CD4-positive, alpha-beta T cell (primary cell): Measurements from ENCODE around the gene TSPYL4. TPM values are rescaled to one million over a fixed set of nuclear protein-coding genes. Genes with fewer than 3 reads are reported as not detected.
A peak's percentile ranks its signal among the peaks of the same experiment; 100 is the strongest.

ENCODE experiments used
- ATAC-seq: fragments of 200-7000 bp; cut with Tn5 transposase; one replicate; pipeline ENCODE4 v1.10.0; 2022; ENCODE audit warnings: mild to moderate bottlenecking; ENCODE audit not compliant: poor library complexity
- CTCF ChIA-PET: fragments of 350-600 bp; sonication (Branson Sonifier 250); formaldehyde crosslinking; loops from one replicate; lab custom pipeline; 2021; ENCODE audit warnings: antibody characterized with exemption, inconsistent platforms; lab: Charles Lee
- POLR2A ChIA-PET: fragments of 350-600 bp; sonication (Branson Sonifier 250); formaldehyde crosslinking; loops from one replicate; lab custom pipeline; 2021; ENCODE audit warnings: antibody characterized with exemption, inconsistent platforms; lab: Charles Lee
- DNase-seq, 14 experiments: peaks; one replicate each; pipeline ENCODE4 v3.0.0-alpha.2; 2013 to 2020; ENCODE audit warnings: mixed read lengths in 2 of 14
- H3K27ac ChIP-seq, 2 donors: one replicate each; pipeline versions ENCODE4 v1.5.1 to v1.7.0; 2013; ENCODE audit warnings: low read length in 2 of 2, low read depth in 1 of 2, mild to moderate bottlenecking in 1 of 2
- H3K27me3 ChIP-seq, 2 experiments: 1 replicate in 1 of 2; 2 replicates in 1 of 2; pipeline versions ENCODE4 v1.6.1 to v1.7.0; 2013; ENCODE audit warnings: low read length in 2 of 2, control low read depth in 1 of 2, mild to moderate bottlenecking in 1 of 2, moderate library complexity in 1 of 2; ENCODE audit not compliant: insufficient read depth in 2 of 2, control insufficient read depth in 1 of 2
- H3K36me3 ChIP-seq: one replicate; pipeline ENCODE4 v1.6.1; 2013; ENCODE audit warnings: low read length, control low read depth; ENCODE audit not compliant: insufficient read depth
- H3K4me1 ChIP-seq: one replicate; pipeline ENCODE4 v1.6.1; 2013; ENCODE audit warnings: low read length, control low read depth; ENCODE audit not compliant: insufficient read depth
- H3K4me3 ChIP-seq: one replicate; pipeline ENCODE4 v1.5.1; 2013; ENCODE audit warnings: mild to moderate bottlenecking, low read length, moderate library complexity
- H3K9me3 ChIP-seq, 2 experiments: 1 replicate in 1 of 2; 2 replicates in 1 of 2; pipeline versions ENCODE4 v1.6.1 to v1.7.0; 2013; ENCODE audit warnings: low read length in 2 of 2, mild to moderate bottlenecking in 2 of 2, control low read depth in 1 of 2, moderate library complexity in 1 of 2; ENCODE audit not compliant: control insufficient read depth in 1 of 2, insufficient read depth in 1 of 2
- H3K27ac Mint-ChIP-seq: one replicate; pipeline ENCODE4 v1.8.0; 2020; ENCODE audit warnings: mixed read lengths
- H3K27me3 Mint-ChIP-seq: one replicate; pipeline ENCODE4 v1.8.0; 2021; ENCODE audit warnings: mixed read lengths
- H3K36me3 Mint-ChIP-seq: one replicate; pipeline ENCODE4 v1.8.0; 2021; ENCODE audit warnings: low read depth, mixed read lengths
- H3K4me1 Mint-ChIP-seq: one replicate; pipeline ENCODE4 v1.8.0; 2021; ENCODE audit warnings: low read depth, mixed read lengths
- H3K4me3 Mint-ChIP-seq: one replicate; pipeline ENCODE4 v1.8.0; 2020; ENCODE audit warnings: mild to moderate bottlenecking, mixed read lengths
- H3K9me3 Mint-ChIP-seq: one replicate; pipeline ENCODE4 v1.8.0; 2020; ENCODE audit warnings: mixed read lengths
- intact Hi-C, 2 experiments: fragments of 100-400 bp; cut with DNase I in 1 of 2; cut with micrococcal nuclease in 1 of 2; formaldehyde crosslinking; loops; one replicate each; pipeline versions ENCODE4 v1.15.1 to v1.9.0; 2023 to 2025; cut with DNase I, micrococcal nuclease
- total RNA-seq, 174 experiments: library from RNA in 2 of 174; stranded (reverse) in 2 of 174; gene quantifications; one replicate each; pipeline ENCODE4 v1.2.3 and lab custom pipeline; 2021 to 2026
- TF ChIP-seq, protein P1 (sequence below): fragments of 200-600 bp; IDR thresholded peaks from one replicate; pipeline ENCODE4 v1.8.0; 2022; ENCODE audit warnings: antibody characterized with exemption, mild to moderate bottlenecking

The TSPYL4 gene
- total RNA-seq, 2 experiments from 2014 or later, result 35.9 to 37.7 TPM

DNA sequence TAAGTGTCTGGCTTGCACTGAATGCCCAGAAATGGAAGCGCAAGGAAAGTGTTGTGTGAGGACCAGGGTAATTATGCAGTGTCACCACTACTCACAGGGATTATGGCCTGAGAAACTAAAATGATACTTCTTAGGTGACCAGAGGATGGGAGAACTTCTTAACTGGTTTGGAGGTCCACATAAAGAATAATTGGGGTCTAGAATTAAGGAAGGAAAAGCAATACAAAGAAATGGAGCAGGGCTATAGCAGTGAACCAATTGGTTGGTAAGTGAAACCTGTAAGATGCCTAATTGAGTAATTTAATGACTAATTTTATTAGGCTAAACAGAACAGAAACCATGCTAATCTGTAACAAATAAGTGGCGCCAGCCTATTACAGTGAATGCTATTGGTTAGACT is 5.3 kb downstream of the TSPYL4 start:
- Histone ChIP-seq H3K36me3 (no peaks in the 10 kb centered on the region), H3K27me3 (no peaks in the 10 kb centered on the region), H3K4me3 (no peak overlapping the region), H3K9me3 (no peaks in the 10 kb centered on the region), H3K4me1 (peaks cover 31% of the 10 kb centered on the region), H3K27ac (no peak overlapping the region)
- peaks cover 14% of the 10 kb centered on the region for H3K4me1 Mint-ChIP-seq
- CTCF ChIA-PET, result no interaction called here
- DNase-seq (no peak), ATAC-seq (no peak)
- H3K27ac Mint-ChIP-seq, result peak overlapping the region; percentile 10
- intact Hi-C loops, result no loop called here
- H3K9me3 Mint-ChIP-seq, result no peaks in the 10 kb centered on the region
- POLR2A ChIA-PET, result interaction anchor here (0.6 kb wide), 1 partner anchor 32 kb away, joined by 3 read pairs; no protein-coding TSS in a partner anchor
- H3K4me3 Mint-ChIP-seq, result no peak overlapping the region
- TF ChIP-seq, protein P1, sequence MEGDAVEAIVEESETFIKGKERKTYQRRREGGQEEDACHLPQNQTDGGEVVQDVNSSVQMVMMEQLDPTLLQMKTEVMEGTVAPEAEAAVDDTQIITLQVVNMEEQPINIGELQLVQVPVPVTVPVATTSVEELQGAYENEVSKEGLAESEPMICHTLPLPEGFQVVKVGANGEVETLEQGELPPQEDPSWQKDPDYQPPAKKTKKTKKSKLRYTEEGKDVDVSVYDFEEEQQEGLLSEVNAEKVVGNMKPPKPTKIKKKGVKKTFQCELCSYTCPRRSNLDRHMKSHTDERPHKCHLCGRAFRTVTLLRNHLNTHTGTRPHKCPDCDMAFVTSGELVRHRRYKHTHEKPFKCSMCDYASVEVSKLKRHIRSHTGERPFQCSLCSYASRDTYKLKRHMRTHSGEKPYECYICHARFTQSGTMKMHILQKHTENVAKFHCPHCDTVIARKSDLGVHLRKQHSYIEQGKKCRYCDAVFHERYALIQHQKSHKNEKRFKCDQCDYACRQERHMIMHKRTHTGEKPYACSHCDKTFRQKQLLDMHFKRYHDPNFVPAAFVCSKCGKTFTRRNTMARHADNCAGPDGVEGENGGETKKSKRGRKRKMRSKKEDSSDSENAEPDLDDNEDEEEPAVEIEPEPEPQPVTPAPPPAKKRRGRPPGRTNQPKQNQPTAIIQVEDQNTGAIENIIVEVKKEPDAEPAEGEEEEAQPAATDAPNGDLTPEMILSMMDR, result no peak
- H3K27me3 Mint-ChIP-seq, result no peaks in the 10 kb centered on the region
- peaks cover 10% of the 10 kb centered on the region for H3K36me3 Mint-ChIP-seq

DNA sequence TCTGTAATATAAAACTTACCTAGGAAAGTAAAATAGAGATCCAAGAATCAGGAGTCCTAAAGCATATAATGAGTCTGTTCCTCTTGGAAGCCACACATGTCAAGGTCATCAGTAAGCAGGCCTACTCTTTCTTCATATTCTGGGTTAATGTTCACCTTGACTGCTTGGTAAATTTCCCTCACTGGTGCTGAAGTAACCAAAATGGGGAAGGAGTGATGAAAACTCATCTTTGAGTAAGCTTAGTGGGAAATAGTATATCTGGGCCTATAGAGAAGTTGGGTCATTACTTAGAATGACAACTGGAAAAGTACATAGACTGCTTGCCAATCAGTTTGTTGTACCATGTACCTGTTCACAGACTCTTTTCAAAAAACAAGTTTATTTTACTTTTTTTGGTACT is 6.6 kb downstream of the TSPYL4 start:
- POLR2A ChIA-PET, result no interaction called here
- H3K4me3 ChIP-seq, result no peak overlapping the region
- H3K4me3 Mint-ChIP-seq, result no peak overlapping the region
- H3K27me3 Mint-ChIP-seq, result no peaks in the 10 kb centered on the region
- H3K27me3 ChIP-seq, result no peaks in the 10 kb centered on the region
- peak overlapping the region; percentile 34 for H3K27ac Mint-ChIP-seq
- ATAC-seq (no peak), DNase-seq (no peak)
- no peaks in the 10 kb centered on the region for H3K9me3 Mint-ChIP-seq
- TF ChIP-seq, protein P1, result no peak
- H3K27ac ChIP-seq, result no peak overlapping the region
- CTCF ChIA-PET, result interaction anchor here (1.0 kb wide), 1 partner anchor 21 kb away, joined by 5 read pairs; no protein-coding TSS in a partner anchor
- H3K4me1 ChIP-seq, result peaks cover 19% of the 10 kb centered on the region
- intact Hi-C loops, result no loop called here
- H3K36me3 Mint-ChIP-seq, result peaks cover 18% of the 10 kb centered on the region
- no peaks in the 10 kb centered on the region for H3K36me3 ChIP-seq
- peaks cover 14% of the 10 kb centered on the region for H3K4me1 Mint-ChIP-seq
- no peaks in the 10 kb centered on the region for H3K9me3 ChIP-seq

DNA sequence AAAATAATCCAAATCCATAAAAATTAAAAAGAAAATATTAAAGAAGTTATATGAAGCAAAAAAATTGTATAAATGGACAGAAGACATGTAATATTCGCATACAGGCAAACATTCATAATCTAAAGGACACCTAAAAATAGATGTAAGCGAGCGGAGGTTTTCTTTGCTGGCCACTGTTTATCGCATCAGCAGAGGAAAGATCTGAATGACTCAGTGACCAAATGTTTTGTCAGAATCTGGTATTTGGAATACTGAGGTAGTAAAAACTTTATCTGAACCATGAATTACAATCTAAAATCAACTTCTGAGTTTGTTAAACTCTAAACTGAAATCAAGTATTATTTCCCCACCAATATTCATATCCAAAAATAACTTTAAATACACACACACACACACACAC is 7.8 kb downstream of the TSPYL4 start:
- no peak for DNase-seq
- CTCF ChIA-PET, result interaction anchor here (1.4 kb wide), 1 partner anchor 22 kb away, joined by 7 read pairs; no protein-coding TSS in a partner anchor
- no peak overlapping the region for H3K27ac Mint-ChIP-seq
- no peak for ATAC-seq
- Histone ChIP-seq H3K36me3 (no peaks in the 10 kb centered on the region), H3K27me3 (no peaks in the 10 kb centered on the region), H3K4me1 (peaks cover 7% of the 10 kb centered on the region), H3K4me3 (no peak overlapping the region), H3K9me3 (no peaks in the 10 kb centered on the region), H3K27ac (no peak overlapping the region)
- H3K9me3 Mint-ChIP-seq, result no peaks in the 10 kb centered on the region
- no peaks in the 10 kb centered on the region for H3K27me3 Mint-ChIP-seq
- H3K4me1 Mint-ChIP-seq, result peaks cover 14% of the 10 kb centered on the region
- peaks cover 18% of the 10 kb centered on the region for H3K36me3 Mint-ChIP-seq
- TF ChIP-seq, protein P1, result no peak
- POLR2A ChIA-PET, result interaction anchor here (1.4 kb wide), 1 partner anchor 8 kb away, joined by 4 read pairs; the partner anchor contains the start of gene TSPYL4
- no peak overlapping the region for H3K4me3 Mint-ChIP-seq
- intact Hi-C loops, result no loop called here
